K562 (cell line): Measurements from ENCODE around the gene ROS1. TPM values are rescaled to one million over a fixed set of nuclear protein-coding genes. Genes with fewer than 3 reads are reported as not detected.

Experiments
- REST ChIP-seq, 2 experiments: fragments of 450-650 bp; formaldehyde crosslinking in 1 of 2; IDR thresholded peaks; 2 replicates each; pipeline versions ENCODE4 v1.4.0 to v1.6.1; 2014 to 2020; ENCODE audit warnings: mild to moderate bottlenecking in 2 of 2, borderline replicate concordance in 1 of 2, low read depth in 1 of 2
- polyA plus RNA-seq, 8 experiments: library from polyadenylated mRNA; depleted of rRNA in 4 of 8; stranded (reverse) in 5 of 8; unstranded in 3 of 8; fragments of >200 nt; fragmentation: Nextera tagmentation in 2 of 8; fragmentation: Illumina TruSeq in 1 of 8; extraction: Ambion mirVana in 2 of 8; extraction: Trizol in 1 of 8; gene quantifications; 2 replicates each; pipeline versions ENCODE4 v1.2.1 to v1.2.3, GENCODE V29; 2011 to 2014; ENCODE audit warnings: inconsistent platforms in 1 of 8, missing spikeins in 1 of 8
- total RNA-seq, 7 experiments: library from RNA; depleted of rRNA in 6 of 7; stranded (reverse); fragments of >200 nt in 6 of 7; fragmentation: Illumina TruSeq in 2 of 7; extraction: Trizol in 2 of 7; gene quantifications; 2 replicates each; pipeline versions ENCODE4 v1.2.1 to v1.2.3, GENCODE V29; 2011 to 2021; ENCODE audit warnings: low replicate concordance in 1 of 7

ROS1 gene
- total and polyA plus RNA-seq, 9 of the 15 experiments (the other 6 are each of a cell fraction or from before 2014, with no cell fraction given), result under 0.01 to 0.16 (median 0.04) TPM; not detected in 6

- TF ChIP-seq REST (IDR thresholded peaks at IDR 0.05; ENCODE audit: borderline replicate concordance) (peak; percentile 28; the same call in 1 of the 2 replicates), REST (CRISPR knock-in tag; IDR thresholded peaks at IDR 0.05; ENCODE audit: low read depth) (no peak)
Observed at GRCh38 chr6:117346142-117346930, 79.4 kb downstream of the ROS1 start (continued).
